ENCODE results near the gene CAV2.

The CAV2 gene

DNA sequence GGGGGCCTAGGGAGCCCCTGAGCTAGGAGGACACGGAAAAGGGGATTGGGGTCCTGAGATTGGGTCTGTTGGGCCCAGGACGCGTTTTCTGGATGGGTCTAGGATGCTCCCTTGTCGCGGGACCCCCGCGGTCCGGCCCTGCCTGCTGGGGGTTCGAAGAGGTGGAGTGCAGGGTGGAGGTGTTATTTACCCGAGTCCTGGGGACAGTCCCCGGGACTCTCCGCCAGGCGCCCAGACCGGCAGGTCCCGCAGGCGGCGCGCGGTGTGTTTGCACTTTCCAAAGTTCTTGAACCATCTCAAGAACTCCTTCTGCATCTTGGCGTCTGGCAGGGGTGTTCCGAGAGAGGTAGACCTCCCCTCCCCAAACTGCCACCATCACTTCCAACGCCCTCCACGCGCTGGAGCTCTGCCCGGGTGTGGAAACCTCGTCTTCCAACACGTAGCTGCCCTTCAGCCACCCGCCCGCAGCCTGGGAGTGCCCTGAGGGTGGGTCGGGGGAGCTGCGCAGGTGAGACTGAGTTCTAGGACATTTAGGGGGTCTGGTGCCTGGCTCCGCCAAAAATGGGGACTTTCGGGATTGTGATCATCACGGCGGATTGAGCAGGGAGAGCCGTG lies 25.9 kb downstream of the CAV2 start:
- no peak for DNase-seq

DNA sequence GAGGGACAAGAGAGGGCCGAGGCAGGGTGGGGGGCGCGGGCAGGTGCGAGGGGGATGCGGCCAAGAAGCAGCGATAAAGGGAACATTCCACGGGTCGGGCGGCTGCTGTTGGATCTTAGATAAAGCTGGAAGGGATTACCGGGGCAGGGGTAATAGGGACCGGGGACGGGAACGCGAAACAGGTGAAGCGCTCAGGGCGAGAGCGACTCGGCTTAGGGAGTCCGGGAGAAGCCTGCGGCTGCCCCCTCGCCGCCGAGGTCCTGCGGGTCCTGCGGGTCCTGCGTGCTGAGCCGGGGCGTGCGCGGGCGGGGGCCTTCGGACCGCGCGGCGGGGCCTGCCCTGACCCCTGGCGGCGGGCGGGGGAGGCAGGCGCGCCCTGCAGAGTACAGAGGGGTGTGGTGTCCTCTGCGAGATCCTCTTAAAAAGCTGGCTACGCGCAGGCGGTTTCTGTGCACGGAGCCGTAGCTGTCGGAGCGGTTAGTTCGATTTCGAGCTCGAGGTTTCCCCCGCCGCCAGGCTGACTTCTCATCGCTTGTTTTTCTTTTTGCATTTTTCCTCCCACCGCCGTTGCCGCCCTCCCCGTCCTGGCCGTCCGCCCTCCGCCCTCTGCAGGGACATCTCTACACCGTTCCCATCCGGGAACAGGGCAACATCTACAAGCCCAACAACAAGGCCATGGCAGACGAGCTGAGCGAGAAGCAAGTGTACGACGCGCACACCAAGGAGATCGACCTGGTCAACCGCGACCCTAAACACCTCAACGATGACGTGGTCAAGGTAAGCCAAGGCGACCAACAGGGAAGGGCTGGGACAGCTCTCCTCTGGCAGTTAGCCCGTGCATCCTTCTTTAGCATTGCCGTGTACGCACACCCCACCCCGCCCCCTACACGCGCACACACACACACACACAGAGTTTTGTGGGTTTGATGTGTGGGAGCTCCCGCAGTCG lies 26.6 kb downstream of the CAV2 start:
- DNase-seq, result no peak

DNA sequence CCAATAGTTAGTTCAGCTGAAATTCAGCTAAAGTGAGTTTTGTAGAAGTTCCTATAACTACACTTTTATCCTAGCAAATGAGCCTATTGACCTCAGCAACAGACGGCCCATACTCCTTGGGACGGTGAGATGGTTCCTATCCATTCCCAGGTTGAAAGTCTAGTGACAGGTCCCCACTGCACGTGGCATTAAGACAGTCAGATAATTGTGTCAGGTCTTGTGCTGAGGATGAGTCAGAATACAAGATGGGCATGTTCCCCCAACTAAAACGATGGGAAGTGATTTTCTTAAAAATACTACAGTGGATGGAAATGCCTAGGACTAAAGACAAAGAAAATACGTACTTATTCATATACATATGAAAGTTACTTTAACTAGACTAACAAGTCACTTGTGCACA lies 27.4 kb downstream of the CAV2 start:
- DNase-seq, result no peak

DNA sequence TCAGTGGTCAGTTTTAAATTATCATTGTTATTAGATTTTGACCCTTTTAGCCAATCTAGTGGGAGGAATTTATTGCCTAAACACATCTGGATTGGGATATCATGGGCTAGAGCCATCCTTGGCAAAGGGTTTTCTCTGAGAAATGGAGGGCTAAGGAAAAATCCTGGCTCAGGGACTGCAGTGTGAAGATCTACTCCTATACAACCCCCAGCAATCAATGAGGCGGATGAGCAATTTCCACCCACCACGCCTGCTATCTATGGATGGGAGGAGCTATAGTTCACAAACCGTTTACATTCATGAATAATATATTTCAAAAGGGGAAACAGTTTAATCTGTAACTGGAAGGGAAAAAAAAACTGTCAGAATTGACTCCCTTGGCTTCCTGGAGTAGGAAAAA lies 28.0 kb downstream of the CAV2 start:
- no peak for DNase-seq

DNA sequence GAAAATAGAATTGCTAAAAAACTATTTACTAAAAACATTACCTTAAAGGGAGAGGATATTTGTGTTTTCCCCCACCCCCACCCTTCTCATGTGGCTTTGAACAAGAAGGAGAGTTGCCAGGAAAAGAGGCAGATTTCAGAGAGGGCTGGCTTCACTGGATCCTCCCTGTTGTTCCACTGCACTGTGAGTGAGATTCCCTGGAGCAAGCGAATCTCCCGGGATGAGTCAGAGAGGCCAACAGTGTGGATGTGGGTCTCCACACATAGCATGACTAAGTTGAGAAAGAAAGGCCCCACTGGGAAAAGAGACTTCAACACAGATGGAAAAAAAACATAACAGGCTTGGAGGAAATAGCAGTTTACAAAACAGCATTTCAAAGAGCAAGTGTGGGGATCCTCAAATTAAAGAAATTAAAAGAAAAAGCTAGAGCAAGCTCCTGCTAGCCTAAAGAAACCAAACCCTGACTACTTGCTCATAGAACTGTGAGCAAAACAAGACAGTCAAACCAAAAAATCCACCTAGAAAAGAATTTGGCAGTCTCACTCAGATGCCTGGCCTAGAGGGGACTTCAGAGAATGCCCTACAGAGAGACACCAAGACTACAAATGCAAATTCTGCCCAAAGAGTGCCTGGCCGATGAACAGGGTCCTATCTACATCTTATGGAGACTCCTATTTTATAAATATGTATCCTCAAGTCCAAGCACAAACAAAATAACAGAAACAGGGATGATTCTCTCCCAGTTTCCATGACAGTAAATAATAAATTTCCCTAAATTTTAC lies 28.7 kb downstream of the CAV2 start:
- DNase-seq, result no peak

DNA sequence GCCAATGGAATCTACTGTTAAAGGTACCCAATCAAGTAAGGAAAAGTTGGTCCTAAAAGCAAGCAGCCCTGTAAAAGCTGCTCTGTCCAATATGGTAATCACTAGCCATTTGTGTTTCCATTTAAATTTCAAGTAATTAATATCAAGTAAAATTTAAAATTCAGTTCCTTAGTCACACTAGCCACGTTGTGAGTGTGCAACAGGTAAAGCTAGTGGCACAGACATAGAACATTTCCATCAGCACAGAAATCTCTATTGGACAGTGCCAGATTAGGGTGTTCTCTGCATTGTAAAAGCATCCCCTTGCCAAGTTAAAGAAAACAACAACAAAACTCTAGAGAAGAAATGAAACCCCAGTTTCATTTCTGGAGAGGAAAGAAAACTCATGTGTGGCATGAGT lies 29.7 kb downstream of the CAV2 start:
- no peak for DNase-seq

DNA sequence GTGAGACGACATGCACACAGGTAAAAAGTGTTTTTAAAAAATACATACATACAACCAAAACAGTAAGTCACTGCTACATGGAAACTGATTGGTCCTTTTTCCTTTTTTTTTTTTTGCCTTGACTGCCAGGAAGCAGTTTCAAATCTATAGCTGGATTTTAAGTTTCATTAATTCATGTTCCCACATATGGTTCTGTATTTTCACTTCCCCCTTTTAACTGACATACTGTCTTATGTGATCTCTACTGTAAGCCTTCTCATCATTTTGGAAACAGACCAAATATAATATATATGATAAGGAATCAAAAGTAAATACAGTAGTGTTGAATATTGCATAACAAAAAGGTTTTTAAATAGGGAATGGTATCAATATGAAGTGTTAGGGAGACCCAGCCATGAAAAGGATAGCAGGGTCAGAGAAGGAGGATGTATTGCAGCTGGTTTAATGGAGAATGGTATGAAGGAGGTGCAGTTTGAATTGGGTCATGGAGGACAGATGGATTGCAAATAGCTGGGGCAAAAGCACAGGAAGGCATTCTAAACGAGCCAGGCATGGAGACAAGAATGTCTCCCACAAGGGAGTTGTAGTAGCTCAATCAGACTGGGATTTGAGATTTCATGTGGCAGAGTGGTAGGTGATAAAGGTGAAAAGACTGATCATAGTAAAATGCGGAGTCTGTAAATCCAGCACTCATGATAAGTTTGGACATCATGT lies 30.7 kb downstream of the CAV2 start:
- no peak for DNase-seq

DNA sequence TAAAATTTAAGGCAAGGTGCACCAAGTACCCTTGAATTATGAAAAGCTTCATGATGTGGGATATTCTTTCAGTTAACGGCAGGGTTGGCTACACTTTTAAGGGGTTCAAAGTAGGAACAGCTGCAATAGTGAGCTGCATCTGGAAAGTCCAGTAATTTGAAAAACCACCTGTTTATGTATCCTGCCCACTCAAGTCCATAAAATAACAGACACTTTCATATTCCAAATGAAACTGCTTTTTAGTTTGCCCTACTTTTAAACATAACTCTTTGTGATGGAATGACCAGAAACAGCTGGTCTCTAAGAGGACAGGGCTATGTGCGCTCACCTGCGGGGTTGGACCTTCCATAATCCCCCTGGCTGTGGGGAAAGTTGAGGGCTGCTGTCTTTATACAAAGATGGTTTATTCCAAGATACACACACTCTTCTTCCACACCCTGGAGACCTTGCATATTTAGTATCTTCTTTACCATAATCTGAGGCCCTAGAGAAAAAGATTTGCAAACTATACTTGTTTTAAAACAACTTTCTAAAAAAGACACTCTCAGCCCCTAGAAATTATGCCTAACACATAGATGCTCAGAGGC lies 32.7 kb downstream of the CAV2 start:
- no peak for DNase-seq

DNA sequence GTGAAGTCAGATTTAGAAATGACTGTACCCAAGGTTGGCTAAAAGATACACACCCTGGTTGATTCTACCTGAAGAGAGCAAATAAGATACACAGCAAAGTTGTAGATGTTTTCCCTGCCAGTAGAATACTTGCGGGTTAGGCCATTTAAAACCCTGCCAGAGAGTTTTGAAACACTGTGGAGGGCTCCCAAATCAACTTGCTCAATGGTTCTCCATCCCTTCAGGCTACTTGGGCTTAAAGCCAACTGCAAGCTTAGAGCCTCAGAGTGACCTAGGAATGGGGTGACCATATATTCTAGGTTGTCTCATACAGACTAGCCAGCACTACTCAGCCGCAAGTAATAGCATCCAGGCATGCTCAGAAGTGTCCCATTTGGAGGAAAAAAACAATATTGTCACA lies 35.3 kb downstream of the CAV2 start:
- DNase-seq, result no peak

DNA sequence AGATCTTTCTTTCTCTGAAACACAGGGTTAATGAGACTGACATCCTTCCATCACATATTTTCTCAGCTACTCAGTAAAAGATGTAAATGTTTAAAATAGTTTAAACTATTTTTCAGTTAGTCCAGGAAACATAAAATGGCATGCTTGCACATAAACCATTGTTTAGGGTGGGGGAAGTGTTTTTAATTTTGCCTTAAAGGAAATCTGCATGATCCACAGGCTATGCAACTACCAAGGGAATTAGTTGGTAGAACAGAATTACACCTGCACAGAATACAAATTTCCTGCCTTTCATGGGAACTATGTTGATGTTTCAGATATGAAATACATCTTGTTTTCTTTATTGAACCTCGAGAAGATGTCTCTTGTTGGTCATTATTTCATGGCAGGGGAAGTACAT lies 35.9 kb downstream of the CAV2 start:
- no peak for DNase-seq

DNA sequence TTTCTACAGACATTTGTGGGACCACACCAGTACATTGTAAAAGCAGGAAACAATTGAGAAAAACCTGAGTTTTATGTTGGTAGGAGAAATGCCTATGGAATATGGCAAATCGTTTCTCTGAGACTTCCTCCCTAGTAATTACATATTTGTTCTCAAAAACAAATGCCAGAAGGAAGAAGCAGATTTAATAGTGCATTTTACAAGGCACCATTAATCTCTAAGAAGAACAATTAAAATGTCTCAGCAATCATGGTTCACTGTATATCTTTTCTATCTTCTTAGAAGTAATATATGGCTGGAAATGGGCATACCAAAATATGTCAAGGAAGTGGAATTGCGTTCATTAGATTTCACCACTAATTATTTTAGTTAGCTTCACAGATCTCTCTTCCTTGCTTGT lies 38.6 kb downstream of the CAV2 start:
- no peak for DNase-seq

DNA sequence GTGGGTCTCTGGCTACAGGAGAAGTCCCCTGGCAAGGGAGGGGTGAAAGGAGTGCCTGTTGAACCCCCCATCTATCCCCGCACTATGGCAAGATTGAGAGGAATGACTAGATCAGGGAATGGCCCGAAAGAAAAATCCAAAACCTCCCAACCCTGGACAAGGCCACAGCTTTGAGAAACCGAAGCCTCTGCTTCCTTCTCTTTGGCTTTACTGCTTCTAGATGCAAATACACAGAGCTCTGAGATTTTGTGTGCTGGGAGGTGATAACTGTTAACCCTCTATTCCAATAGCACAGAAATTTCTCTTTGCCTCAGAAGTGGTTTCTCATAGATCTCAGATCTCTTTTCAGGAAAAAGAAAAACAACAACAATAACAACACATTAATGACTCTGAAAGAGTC lies 40.3 kb downstream of the CAV2 start:
- no peak for DNase-seq

DNA sequence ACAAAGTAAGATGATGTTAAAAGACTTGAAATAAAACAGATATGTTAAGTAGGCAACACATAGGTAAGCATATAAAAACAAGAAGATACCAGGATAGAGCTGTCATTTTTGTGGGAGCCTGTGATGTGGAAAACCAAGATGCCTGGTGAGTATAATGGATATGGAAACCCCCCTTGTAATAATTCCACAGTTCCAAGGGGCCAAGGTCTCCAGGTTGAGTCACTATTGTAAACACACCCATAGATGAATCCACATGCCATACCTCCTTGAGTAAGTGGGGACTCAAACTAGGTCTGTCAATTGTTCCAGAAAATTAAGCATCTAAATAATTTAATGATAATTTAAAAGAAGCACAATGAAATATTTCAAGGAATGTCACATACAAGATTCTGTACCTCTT lies 41.2 kb downstream of the CAV2 start:
- DNase-seq, result no peak

DNA sequence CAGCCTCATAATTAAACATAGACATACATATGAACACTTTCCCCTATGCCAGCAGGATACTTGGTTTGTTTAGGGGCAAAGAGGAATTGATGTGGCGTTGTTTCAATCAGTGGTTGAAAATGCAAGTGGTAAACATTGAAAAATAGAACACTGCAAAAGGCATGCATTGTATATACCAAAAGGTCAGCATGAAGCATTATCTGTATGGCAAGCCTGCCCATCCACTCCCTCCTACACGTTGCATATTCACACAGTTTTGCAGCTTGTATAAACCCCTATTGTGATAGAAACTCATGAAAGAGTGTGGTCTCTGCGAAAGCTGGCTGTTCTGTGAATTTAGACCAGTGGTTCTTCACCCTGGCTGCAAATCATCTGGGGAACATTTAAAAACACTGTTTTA lies 42.4 kb downstream of the CAV2 start:
- no peak for DNase-seq

DNA sequence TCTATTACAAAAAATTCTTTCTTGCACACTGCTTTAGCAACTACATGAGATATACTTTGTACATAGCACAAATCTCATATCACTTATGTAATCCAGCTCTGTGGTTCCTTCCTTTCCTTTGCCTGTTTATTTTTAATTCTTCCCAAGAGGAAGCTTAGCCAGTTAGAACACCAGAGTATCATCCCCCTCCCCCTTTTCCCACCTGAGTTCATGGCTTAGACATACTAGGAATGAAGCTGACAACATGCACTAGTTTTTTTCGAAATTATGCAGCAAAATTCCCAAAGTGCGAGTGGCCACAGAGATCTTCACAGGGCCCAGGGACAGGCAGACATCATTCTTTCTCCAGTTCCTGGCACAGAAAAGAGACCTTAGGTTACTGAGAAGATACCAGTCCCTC lies 43.1 kb downstream of the CAV2 start:
- no peak for DNase-seq

DNA sequence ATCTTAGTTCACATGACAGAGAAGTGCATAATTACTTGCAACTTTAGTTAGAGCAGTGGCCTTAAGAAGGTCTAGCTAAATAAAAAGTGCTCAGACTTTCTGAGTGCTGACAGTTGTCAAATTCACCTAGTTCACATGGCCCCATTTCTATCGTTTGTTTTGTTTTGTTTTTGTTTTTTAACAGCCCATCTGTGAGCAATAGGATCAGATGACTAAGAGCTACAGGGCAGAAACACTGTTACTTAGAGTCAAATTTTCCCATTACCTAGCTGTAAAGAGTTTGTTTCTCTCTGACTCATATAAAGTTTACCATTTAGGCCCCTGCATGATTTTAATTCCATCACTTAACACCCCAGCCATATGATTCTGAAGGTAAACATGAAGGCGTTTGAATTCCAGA lies 44.1 kb downstream of the CAV2 start:
- DNase-seq, result no peak

DNA sequence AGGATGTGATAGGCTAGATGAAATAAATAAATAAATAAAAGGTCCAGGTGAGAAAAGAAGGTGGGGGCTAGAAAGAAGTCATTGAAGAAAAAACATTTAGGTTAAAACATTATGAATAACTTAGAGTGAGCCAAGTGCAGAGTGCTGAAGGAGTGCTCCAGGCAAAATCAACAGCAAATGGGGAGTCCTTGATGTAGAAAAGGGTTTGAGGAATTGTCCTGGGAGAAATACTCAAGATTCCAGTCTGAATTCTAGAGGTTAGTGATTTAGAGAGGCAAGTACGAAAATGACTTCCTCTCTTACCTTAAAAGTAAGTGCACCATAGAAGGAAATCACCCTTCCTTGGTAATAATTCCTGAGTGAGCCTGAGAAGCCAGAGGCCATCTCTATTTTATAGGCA lies 44.9 kb downstream of the CAV2 start:
- DNase-seq, result no peak

DNA sequence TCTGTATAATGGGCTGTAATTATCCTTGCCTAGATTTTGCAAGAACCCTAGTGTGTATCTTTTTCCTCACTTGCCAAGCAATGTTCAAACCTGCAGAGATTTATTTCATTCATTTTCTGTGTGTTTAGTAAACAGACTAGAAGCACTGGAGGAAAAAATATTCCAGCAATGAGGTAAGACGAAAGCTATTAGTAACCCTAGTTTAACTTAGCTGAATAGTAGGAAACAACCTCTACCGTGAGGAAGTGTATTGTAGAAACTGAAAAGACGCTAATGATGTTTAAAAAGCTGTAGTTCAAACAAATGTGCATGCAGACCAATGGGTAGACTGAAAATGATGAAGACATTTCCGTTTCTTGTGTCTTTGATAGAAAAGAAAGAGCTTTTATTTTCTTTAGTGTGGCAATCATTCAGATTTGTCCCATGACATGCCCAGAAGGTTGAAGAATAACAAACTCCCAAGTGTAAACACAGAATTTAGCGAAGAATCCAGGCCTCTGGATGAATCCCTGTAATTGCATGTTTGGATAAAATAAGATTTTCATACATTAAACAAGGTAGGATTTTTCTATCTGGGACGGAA lies 46.0 kb downstream of the CAV2 start:
- no peak for DNase-seq

DNA sequence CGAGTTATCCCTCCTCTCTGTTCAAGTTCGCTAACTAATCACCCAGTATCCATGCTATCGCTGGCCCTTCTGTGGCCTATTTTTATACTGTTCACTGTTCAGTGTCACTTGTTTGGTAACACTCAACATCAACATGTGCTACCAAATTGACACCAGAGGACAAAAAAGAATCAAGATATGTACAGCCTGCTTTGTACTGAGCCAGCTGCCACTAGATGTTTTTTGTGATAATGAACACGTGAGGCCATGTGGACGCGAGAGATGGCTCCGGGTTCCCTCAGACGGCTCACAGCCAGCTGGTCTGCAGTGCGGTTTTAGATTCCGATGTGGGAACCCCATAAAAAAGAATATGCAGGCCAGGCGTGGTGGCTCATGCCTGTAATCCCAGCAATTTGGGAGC lies 46.5 kb downstream of the CAV2 start:
- no peak for DNase-seq

DNA sequence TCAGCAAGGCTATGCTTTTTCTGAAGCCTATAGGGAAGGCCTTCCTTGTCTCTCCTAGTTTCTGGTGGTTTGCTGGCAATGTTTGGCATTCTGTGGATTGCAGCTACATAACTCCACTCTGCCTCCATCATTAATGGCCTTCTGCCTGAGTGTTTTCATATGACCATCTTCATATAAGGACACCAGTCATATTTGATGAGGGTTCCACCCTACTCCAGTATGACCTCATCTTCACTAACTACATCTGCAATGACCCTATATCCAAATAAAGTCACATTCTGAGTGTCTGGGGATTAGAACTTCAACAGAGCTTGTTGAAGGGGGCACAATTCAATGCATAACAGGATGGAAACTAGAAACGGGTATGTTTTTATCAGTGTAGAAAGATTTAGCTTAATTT lies 47.4 kb downstream of the CAV2 start:
- DNase-seq, result no peak

DNA sequence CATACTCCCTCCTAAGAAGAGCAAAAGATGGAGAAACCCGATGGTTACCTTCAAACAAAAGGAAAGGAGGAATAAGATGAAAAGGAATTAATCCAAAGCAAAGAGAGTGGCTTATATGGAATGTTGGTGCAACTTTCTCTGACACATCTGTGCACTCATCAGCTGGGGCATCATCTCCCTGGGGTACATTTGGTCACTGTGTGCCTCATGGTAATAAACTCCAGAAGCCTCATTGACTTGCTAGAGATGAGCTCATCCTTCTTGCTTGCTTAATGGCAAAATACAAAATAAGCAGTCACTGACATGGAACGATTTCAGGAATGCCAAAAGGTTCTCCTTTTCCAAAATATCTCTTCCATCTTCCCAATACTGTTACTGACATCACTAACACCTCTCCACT lies 47.8 kb downstream of the CAV2 start:
- DNase-seq, result no peak

DNA sequence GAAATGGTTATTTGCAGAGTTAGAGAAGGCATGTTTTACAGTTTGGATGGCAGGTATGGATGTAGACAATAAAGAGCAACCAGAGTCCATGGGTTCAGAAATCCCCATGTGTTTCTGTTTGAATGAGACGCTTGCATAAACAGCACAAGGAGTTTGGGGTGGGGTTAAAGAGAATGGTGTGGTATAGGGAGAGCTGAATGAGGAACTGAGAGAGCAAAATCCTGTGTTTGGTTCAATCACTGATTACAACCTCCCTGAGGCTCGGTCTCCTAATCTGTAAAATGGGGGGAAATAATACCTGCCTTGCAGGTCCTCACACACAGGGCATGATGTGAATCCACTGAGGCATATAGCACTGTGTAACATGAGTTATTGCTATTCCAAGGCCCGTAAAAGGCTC lies 49.0 kb downstream of the CAV2 start:
- no peak for DNase-seq

DNA sequence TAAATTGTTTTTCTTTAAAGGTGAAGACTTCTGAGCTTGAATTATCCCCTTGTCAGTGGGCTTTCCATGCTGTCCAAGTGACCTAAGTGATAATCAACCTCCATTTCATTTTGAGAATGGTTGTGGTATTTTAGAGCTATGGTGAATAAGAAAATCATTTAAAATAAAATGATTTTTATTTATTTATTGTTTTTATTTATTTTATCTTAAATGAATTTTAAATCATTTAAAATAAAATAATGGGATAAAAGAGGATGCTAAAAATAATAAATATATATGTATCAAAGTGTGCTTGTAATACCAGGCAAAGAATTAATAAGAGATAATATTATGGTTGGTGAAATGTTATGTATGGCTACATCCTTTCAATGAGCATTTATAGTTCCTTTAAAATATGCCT lies 49.8 kb downstream of the CAV2 start:
- no peak for DNase-seq

Measured in NCI-H1694 treated with DMSO at 0.1 percent for 48 hours (cell line).